GM10266 (cell line): Measurements from ENCODE around the gene TNP2.

Experiments
- DNase-seq: peaks from one replicate; pipeline ENCODE4 v3.0.0; 2012; ENCODE audit errors: extremely low spot score
- TF ChIP-seq, protein P1 (sequence below): IDR thresholded peaks from 2 replicates; pipeline ENCODE4 v1.5.1; 2012; ENCODE audit warnings: mild to moderate bottlenecking, low read depth; ENCODE audit not compliant: control insufficient read depth, insufficient read depth; ENCODE audit errors: missing control alignments

Gene TNP2

GRCh38 chr16:11234884-11235702, 34.0 kb downstream of the TNP2 start:
- DNase-seq, result no peak
- TF ChIP-seq, protein P1, sequence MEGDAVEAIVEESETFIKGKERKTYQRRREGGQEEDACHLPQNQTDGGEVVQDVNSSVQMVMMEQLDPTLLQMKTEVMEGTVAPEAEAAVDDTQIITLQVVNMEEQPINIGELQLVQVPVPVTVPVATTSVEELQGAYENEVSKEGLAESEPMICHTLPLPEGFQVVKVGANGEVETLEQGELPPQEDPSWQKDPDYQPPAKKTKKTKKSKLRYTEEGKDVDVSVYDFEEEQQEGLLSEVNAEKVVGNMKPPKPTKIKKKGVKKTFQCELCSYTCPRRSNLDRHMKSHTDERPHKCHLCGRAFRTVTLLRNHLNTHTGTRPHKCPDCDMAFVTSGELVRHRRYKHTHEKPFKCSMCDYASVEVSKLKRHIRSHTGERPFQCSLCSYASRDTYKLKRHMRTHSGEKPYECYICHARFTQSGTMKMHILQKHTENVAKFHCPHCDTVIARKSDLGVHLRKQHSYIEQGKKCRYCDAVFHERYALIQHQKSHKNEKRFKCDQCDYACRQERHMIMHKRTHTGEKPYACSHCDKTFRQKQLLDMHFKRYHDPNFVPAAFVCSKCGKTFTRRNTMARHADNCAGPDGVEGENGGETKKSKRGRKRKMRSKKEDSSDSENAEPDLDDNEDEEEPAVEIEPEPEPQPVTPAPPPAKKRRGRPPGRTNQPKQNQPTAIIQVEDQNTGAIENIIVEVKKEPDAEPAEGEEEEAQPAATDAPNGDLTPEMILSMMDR, result no peak

- TF ChIP-seq, protein P1, result no peak
- no peak for DNase-seq
These were observed 35.3 kb downstream of the TNP2 start for GRCh38 chr16:11233727-11234376.

DNA sequence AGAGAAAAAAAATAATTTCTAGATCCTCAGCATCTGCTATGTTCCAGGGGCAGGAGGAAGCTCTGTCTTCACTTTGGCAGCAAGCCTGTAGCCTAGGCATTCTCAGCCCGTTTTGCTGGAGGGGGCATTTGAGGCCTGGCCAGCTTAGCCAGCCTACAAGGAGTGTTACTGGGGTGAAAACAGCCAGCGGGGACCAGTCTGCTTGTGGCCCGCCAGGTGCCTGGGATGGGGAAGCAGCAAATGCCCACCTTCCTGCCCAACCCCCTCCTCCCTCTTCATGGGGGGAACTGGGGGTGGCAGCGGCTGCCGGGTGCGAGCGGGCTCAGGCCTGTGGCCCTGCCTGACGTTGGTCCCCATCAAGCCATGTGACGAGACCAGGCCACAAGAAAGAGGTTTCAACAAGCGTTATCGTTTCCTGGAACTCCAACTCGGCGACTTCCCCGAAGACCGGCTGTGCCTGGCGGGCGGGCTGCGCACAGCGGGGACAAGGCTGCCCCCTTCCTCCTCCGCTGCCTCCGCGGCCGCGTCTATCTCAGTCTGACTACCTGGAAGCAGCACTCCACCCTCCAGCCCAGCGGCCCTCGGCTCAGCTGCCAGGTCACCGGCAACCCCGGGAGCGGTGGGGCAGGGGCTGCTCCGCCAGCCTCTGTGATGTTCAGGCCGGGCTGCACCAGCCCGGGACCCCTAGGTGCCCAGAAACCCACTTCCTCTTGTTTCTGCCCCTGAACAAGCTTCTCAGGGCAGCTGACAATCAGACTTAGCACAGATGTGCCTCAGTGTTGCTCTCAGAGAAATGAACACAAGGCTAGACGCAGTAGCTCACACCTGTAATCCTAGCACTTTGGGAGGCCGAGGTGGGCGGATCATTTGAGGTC, 36.0 kb downstream of the TNP2 start:
- TF ChIP-seq, protein P1, result peak; percentile 5
- DNase-seq, result peak; percentile 71

- TF ChIP-seq, protein P1, result no peak
- no peak for DNase-seq
These were observed 36.7 kb downstream of the TNP2 start for GRCh38 chr16:11232302-11232851.

- TF ChIP-seq, protein P1, result no peak
- DNase-seq, result no peak
These were observed 37.7 kb downstream of the TNP2 start for GRCh38 chr16:11231367-11231970.

- DNase-seq, result no peak
- TF ChIP-seq, protein P1, result no peak
These were observed 39.2 kb downstream of the TNP2 start for GRCh38 chr16:11229906-11230305.
